ENCODE results near the gene DR1. TPM values are rescaled to one million over a fixed set of nuclear protein-coding genes. Genes with fewer than 3 reads are reported as not detected.
A peak's percentile ranks its signal among the peaks of the same experiment; 100 is the strongest.
"Not testable (repeated sequence)": the region's sequence is repeated elsewhere in the genome, so short reads cannot be mapped to it uniquely, and the experiment has no call there.

Gene DR1
- total RNA-seq, 1 donor = 60.6 TPM

DNA sequence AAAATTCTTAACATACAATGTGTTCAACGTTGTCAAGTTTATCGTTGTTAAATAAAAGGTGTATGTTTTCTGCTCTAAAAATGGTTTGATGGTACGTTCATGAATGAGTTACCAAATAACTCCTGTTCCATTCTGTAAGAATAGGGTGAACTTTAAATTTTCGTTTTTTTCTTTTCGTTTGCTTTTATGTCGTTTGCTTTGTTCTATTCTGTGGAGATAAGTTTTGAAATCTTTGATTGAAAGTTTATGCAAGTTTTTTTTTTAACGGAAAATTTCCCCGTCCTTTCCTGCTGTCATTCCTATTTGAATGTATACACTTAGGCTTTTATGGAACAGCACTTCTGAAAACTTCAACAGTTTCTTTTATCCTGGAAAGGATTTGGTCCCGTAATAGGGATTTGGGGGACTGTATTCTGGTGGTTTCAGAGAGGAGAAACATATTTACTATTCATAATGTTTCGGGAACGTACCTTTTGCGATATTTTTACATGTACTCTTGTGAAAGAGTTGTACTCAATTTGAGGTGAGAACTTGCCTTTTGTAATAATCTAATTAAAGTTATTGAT is 1.7 kb downstream of the DR1 start:
- H3K4me3 ChIP-seq (ENCODE audit: low read depth, low read length) = peak overlapping the region; percentile 88
- TF ChIP-seq, protein P1, sequence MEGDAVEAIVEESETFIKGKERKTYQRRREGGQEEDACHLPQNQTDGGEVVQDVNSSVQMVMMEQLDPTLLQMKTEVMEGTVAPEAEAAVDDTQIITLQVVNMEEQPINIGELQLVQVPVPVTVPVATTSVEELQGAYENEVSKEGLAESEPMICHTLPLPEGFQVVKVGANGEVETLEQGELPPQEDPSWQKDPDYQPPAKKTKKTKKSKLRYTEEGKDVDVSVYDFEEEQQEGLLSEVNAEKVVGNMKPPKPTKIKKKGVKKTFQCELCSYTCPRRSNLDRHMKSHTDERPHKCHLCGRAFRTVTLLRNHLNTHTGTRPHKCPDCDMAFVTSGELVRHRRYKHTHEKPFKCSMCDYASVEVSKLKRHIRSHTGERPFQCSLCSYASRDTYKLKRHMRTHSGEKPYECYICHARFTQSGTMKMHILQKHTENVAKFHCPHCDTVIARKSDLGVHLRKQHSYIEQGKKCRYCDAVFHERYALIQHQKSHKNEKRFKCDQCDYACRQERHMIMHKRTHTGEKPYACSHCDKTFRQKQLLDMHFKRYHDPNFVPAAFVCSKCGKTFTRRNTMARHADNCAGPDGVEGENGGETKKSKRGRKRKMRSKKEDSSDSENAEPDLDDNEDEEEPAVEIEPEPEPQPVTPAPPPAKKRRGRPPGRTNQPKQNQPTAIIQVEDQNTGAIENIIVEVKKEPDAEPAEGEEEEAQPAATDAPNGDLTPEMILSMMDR (IDR thresholded peaks at IDR 0.05; ENCODE audit: insufficient read depth, low read length) = no peak
- no peak for DNase-seq (ENCODE audit: low read depth)

DNA sequence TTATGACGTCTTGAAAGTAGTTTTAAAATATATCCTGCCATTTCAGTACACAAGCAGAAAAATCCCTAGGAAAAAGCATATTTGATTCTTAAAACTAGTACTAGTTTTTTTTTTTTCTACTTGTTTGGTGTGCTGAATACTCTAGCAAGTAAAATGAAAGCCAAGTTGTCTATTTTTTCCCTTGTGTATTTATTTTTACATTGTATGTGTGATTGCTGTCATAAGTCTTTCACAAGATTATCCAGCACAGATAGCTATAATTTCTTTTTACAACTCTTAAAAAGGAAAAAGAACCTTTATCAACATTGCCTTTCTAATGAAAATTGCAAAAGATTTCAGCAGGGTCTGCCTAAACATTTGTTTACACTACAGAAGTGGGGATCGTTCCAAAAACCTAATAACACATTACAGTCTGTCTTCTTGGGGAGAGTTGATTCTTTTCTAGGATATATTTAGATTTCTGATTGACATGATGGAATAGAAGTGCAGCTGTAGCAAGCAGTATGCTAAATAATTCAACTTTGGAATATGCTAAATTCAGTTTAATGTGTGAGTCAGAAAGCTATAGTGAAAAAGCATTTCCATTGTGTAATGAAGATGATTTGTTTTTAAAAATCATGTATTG is 2.5 kb downstream of the DR1 start:
- H3K4me3 ChIP-seq (ENCODE audit: low read depth, low read length) = peak overlapping the region; percentile 88
- no peak for DNase-seq (ENCODE audit: low read depth)
- TF ChIP-seq, protein P1 (IDR thresholded peaks at IDR 0.05; ENCODE audit: insufficient read depth, low read length) = no peak

DNA sequence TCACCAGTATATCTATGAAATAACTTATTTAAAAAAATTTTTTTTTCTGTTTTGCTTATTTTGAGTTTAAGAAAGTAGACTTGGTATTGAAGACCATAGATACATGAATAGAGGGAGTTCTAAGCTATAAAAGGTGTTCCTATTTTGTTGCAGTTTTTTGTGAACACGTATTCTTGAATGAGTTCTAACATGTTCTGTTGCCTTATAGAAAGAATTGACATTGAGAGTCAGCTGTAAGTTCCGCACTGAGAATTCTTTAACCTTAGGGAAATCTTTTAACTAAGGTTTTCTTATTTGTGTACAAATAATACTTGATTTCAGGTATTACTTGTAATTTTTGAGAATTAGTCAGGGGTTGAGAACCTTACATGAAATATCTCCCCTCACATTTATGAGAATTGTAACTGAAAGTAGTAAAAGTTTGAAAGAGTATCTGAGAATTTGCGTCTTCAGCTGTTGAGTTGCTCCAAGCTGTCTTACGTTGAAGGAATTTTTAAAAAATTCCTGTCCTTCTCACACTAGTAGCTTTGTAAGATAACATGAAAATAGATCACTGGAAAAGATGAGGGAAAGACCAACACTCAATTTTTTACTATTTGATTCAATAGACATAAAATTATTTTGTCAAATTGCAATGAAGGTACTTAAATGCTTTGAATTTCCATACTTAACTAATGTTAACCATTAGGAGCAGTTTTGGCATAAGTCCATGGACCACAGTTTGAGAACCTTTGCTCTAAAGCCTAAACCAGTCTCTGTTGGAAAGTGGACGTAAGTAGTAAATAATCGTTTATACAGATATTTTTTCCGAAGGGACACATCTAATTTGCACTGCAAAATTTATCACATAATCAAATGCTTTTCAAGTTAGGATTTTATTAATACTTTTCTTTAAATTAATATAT is 3.8 kb downstream of the DR1 start:
- peak; percentile 40 for DNase-seq (ENCODE audit: low read depth)
- TF ChIP-seq, protein P1 (IDR thresholded peaks at IDR 0.05; ENCODE audit: insufficient read depth, low read length) = no peak
- H3K4me3 ChIP-seq (ENCODE audit: low read depth, low read length) = peak overlapping the region; percentile 88

DNA sequence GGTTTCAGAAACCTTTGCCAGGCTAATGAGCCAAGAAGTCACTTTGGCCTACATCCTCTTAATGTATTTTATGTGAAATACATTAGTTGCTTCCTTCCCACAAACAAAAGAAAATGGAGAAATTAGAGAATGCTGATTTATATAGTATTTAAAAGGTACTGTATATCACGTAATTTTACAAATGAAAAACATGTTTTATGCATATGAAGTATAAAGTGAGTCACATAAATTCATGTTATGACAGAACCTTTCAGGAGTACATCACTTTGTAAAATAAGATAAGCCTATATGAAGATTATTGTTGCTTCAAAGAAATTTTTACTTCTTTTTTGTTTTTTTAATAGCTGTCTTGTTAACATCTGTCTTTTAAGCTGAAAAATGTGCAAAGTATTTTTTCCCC is 4.6 kb downstream of the DR1 start:
- DNase-seq (ENCODE audit: low read depth) = no peak
- no peak overlapping the region for H3K4me3 ChIP-seq (ENCODE audit: low read depth, low read length)
- TF ChIP-seq, protein P1 (IDR thresholded peaks at IDR 0.05; ENCODE audit: insufficient read depth, low read length) = no peak

DNA sequence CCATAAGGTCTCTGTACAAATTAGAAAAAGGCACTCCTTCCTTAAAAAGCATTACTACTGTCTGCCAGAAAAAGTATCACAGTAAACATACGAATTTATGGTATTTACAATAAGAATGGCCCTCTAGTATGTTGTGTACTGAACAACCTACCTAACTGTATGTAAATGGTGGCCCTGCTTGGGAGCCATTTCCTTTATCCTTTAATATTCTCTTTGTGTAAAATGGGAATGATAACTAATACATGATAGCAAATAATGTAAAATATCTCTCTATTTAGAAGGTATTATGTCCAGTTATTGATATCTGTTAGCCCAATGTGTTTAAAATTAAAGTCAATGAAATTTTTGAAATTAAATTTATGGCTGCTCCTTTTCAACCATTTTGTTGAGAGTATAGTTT is 5.2 kb downstream of the DR1 start:
- TF ChIP-seq, protein P1 (IDR thresholded peaks at IDR 0.05; ENCODE audit: insufficient read depth, low read length) = no peak
- no peak overlapping the region for H3K4me3 ChIP-seq (ENCODE audit: low read depth, low read length)
- no peak for DNase-seq (ENCODE audit: low read depth)

DNA sequence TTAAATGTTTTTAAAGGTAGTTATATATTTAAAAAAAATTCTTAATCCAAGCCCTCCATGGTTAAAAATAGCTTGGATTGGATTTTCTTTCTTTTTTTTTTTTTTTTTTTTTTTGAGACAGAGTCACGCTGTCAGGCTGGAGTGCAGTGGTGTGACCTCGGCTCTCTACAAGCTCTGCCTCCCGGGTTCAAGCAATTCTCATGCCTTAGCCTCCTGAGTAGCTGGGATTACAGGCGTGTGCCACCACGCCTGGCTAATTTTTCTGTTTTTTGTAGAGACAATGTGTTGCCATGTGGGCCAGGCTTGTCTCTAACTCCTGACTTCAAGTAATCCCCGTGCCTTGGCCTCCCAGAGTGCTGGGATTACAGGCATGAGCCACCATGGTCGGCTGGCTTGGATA is 5.6 kb downstream of the DR1 start:
- H3K4me3 ChIP-seq (ENCODE audit: low read depth, low read length); DNase-seq (ENCODE audit: low read depth): not testable (repeated sequence)

DNA sequence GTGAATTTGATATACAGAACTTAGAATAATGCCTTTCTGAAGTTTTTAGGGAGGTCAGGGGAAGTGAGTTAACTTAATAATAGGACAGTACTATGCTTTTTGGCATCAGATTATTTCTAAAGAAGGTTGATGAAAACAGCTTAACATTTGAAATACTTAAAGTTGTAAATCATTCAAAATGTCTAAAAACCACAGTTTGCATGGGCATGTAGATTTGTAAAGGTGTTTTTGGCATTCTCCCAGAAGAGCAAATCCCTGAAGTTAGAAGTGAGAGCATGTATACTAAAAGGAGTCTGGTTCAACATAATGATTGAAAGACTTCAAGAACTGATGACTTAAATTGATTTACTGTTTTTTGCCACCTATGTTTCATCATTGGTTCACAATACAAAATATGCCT is 6.7 kb downstream of the DR1 start:
- no peak overlapping the region for H3K4me3 ChIP-seq (ENCODE audit: low read depth, low read length)
- no peak for DNase-seq (ENCODE audit: low read depth)
- TF ChIP-seq, protein P1 (IDR thresholded peaks at IDR 0.05; ENCODE audit: insufficient read depth, low read length) = no peak
